HepG2 (cell line): ENCODE results near the gene MEIOB. TPM values are rescaled to one million over a fixed set of nuclear protein-coding genes. Genes with fewer than 3 reads are reported as not detected.

ENCODE experiments used
- ATAC-seq: fragments of 200-7000 bp; cut with Tn5 transposase; 3 replicates; pipeline ENCODE4 v1.9.1; 2020; ENCODE audit warnings: mild to moderate bottlenecking, moderate library complexity
- BruUV-seq: library from RNA; stranded (reverse); fragments of 400-500 nt; replicated peaks from 2 replicates; lab custom pipeline; 2021; lab: Mats Ljungman, UMichigan
- CTCF ChIA-PET: fragments of 300-600 bp; formaldehyde crosslinking; extraction: SDS; loops from one replicate; lab custom pipeline; 2021; ENCODE audit warnings: low total read pairs, inconsistent platforms, low intra/inter-chr PET ratio; lab: Yijun Ruan, JAX
- POLR2A ChIA-PET: fragments of 350-600 bp; sonication (Branson Sonifier 250); formaldehyde crosslinking; loops from one replicate; lab custom pipeline; 2020; ENCODE audit warnings: antibody characterized with exemption, inconsistent platforms; lab: Yijun Ruan, JAX
- DNase-seq: peaks from one replicate; pipeline ENCODE4 v3.0.0-alpha.2; 2015; ENCODE audit warnings: low spot score
- FAIRE-seq: peaks from 3 replicates; lab custom pipeline; 2011; peaks lifted over from hg19 to GRCh38; lab: Jason Lieb, UNC
- H2AFZ ChIP-seq: one replicate; pipeline ENCODE4 v1.6.1; 2011; ENCODE audit warnings: low read length, inconsistent platforms
- H3K27ac ChIP-seq: fragments of 300-600 bp; 3 replicates; pipeline ENCODE4 v1.8.0; 2011; ENCODE audit warnings: mixed run types, mild to moderate bottlenecking, mixed read lengths, low read length, inconsistent platforms; ENCODE audit not compliant: insufficient read depth; ENCODE audit errors: extremely low read length
- H3K27me3 ChIP-seq, 2 experiments: fragments of 200-600 bp in 1 of 2; 2 replicates in 1 of 2; 3 replicates in 1 of 2; pipeline versions ENCODE4 v1.6.0 to v1.8.0; 2011; ENCODE audit warnings: low read length in 2 of 2, mild to moderate bottlenecking in 2 of 2, moderate library complexity in 2 of 2, inconsistent platforms in 1 of 2; ENCODE audit not compliant: insufficient read depth in 2 of 2, control insufficient read depth in 1 of 2
- H3K36me3 ChIP-seq, 2 experiments: fragments of 200-600 bp in 1 of 2; replicated peaks in 1 of 2; 2 replicates in 1 of 2; 3 replicates in 1 of 2; pipeline versions ENCODE4 v1.5.1 to v1.8.0; 2011; ENCODE audit warnings: low read length in 2 of 2, inconsistent platforms in 1 of 2; ENCODE audit not compliant: insufficient read depth in 2 of 2, control insufficient read depth in 1 of 2
- H3K4me1 ChIP-seq: 2 replicates; pipeline ENCODE4 v1.5.1; 2012; ENCODE audit warnings: low read length, inconsistent platforms; ENCODE audit not compliant: insufficient read depth
- H3K4me2 ChIP-seq: 2 replicates; pipeline ENCODE4 v1.6.0; 2011; ENCODE audit warnings: low read depth, low read length, inconsistent platforms
- H3K4me3 ChIP-seq, 3 experiments: fragments of 200-600 bp in 1 of 3; sonication (generic), shearing (Covaris generic) in 1 of 3; replicated peaks in 1 of 3; 2 replicates each; pipeline ENCODE4 v1.5.1; 2011 to 2016; ENCODE audit warnings: low read length in 3 of 3, inconsistent platforms in 2 of 3, low read depth in 2 of 3, mild to moderate bottlenecking in 2 of 3, control low read depth in 1 of 3, mixed read lengths in 1 of 3; ENCODE audit not compliant: insufficient read depth in 1 of 3
- H3K79me2 ChIP-seq: one replicate; pipeline ENCODE4 v1.6.1; 2011; ENCODE audit warnings: low read length, inconsistent platforms; ENCODE audit not compliant: insufficient read depth
- H3K9ac ChIP-seq: 2 replicates; pipeline ENCODE4 v1.6.0; 2011; ENCODE audit warnings: mild to moderate bottlenecking, low read depth, low read length, inconsistent platforms; ENCODE audit not compliant: insufficient read depth
- H3K9me3 ChIP-seq: 2 replicates; pipeline ENCODE4 v1.5.1; 2012; ENCODE audit warnings: mild to moderate bottlenecking, low read length
- H4K20me1 ChIP-seq: 2 replicates; pipeline ENCODE4 v1.6.0; 2011; ENCODE audit warnings: inconsistent platforms, mild to moderate bottlenecking, low read length, moderate library complexity; ENCODE audit not compliant: insufficient read depth
- ADNP ChIP-seq: sonication (generic); formaldehyde crosslinking; IDR thresholded peaks from 2 replicates; pipeline ENCODE4 v1.4.0; 2020; ENCODE audit warnings: missing genetic modification reagents
- CEBPG ChIP-seq: IDR thresholded peaks from 2 replicates; pipeline ENCODE4 v1.6.1; 2016
- EED ChIP-seq: sonication (generic); formaldehyde crosslinking; IDR thresholded peaks from 2 replicates; pipeline ENCODE4 v1.5.0; 2020; ENCODE audit warnings: mild to moderate bottlenecking, missing genetic modification reagents
- FIP1L1 ChIP-seq: fragments of 200-400 bp; formaldehyde crosslinking; IDR thresholded peaks from 2 replicates; pipeline ENCODE4 v1.6.1; 2018; ENCODE audit warnings: low read depth, mild to moderate bottlenecking, low read length, moderate library complexity, borderline replicate concordance; ENCODE audit not compliant: insufficient read depth
- FOXA1 ChIP-seq, 2 experiments: fragments of 450-650 bp in 1 of 2; sonication (generic) in 1 of 2; formaldehyde crosslinking in 1 of 2; IDR thresholded peaks; 2 replicates each; pipeline versions ENCODE4 v1.4.0 to v1.6.1; 2016 to 2020; ENCODE audit warnings: missing genetic modification reagents in 1 of 2
- HES4 ChIP-seq: sonication (generic); formaldehyde crosslinking; IDR thresholded peaks from 2 replicates; pipeline ENCODE4 v1.9.0; 2021; ENCODE audit warnings: mild to moderate bottlenecking, missing genetic modification reagents, borderline replicate concordance
- IKZF5 ChIP-seq: IDR thresholded peaks from 2 replicates; pipeline ENCODE4 v1.6.1; 2018; ENCODE audit warnings: missing genetic modification reagents, mild to moderate bottlenecking, missing compliant biosample characterization
- MBNL3 ChIP-seq: fragments of 250-450 bp; sonication (Bioruptor Pico); conservative IDR thresholded peaks from 2 replicates; pipeline ENCODE4 v1.8.0; 2022; ENCODE audit warnings: mild to moderate bottlenecking, inconsistent platforms
- MTA1 ChIP-seq: sonication (generic); formaldehyde crosslinking; IDR thresholded peaks from 2 replicates; pipeline ENCODE4 v1.4.0; 2020; ENCODE audit warnings: missing genetic modification reagents, mild to moderate bottlenecking, borderline replicate concordance
- NPAS2 ChIP-seq: sonication (generic); formaldehyde crosslinking; IDR thresholded peaks from 2 replicates; pipeline ENCODE4 v1.8.0; 2022; ENCODE audit warnings: mild to moderate bottlenecking, missing genetic modification reagents, borderline replicate concordance
- PLRG1 ChIP-seq: fragments of 450-650 bp; conservative IDR thresholded peaks from 2 replicates; pipeline ENCODE4 v1.6.1; 2016
- PREB ChIP-seq: sonication (generic); formaldehyde crosslinking; IDR thresholded peaks from 2 replicates; pipeline ENCODE4 v1.4.0; 2020; ENCODE audit warnings: missing genetic modification reagents
- SP5 ChIP-seq: IDR thresholded peaks from 2 replicates; pipeline ENCODE4 v1.6.1; 2016; ENCODE audit warnings: low read depth, borderline replicate concordance
- SRSF1 ChIP-seq: fragments of 200-400 bp; formaldehyde crosslinking; optimal IDR thresholded peaks from 2 replicates; pipeline ENCODE3; 2017; ENCODE audit warnings: mild to moderate bottlenecking, low read depth, low read length, moderate library complexity
- TFAP4 ChIP-seq: sonication (generic); IDR thresholded peaks from 2 replicates; pipeline ENCODE4 v1.6.1; 2016; ENCODE audit warnings: low read depth, borderline replicate concordance
- ZBTB3 ChIP-seq: sonication (generic); formaldehyde crosslinking; IDR thresholded peaks from 2 replicates; pipeline ENCODE4 v1.4.0; 2020; ENCODE audit warnings: low read depth, mild to moderate bottlenecking, moderate library complexity, missing genetic modification reagents, borderline replicate concordance
- ZGPAT ChIP-seq: IDR thresholded peaks from 2 replicates; pipeline ENCODE4 v1.6.1; 2016; ENCODE audit warnings: mild to moderate bottlenecking
- ZNF367 ChIP-seq: sonication (generic); formaldehyde crosslinking; IDR thresholded peaks from 2 replicates; pipeline ENCODE4 v1.4.0; 2020; ENCODE audit warnings: missing genetic modification reagents, borderline replicate concordance
- ZNF780A ChIP-seq: sonication (generic); formaldehyde crosslinking; IDR thresholded peaks from 2 replicates; pipeline ENCODE4 v1.8.0; 2022; ENCODE audit warnings: mild to moderate bottlenecking, missing genetic modification reagents, moderate library complexity
- whole genome bisulfite sequencing: methylation state at CpG from one replicate; pipeline ENCODE4 v1.1.6; 2017; ENCODE audit warnings: low lambda C conversion rate; 5-methylcytosine and 5-hydroxymethylcytosine counted together
- in situ Hi-C: cut with HindIII; loops from 2 replicates; pipeline ENCODE4 v1.10.0; 2017; ENCODE audit warnings: low pct_unique_long_range_greater_than_20kb; ENCODE audit not compliant: extremely low pct_ligation_motif_present
- intact Hi-C: fragments of 100-400 bp; cut with micrococcal nuclease; formaldehyde crosslinking; loops from one replicate; pipeline ENCODE4 v1.10.0; 2022; ENCODE audit not compliant: unreplicated experiment
- polyA plus RNA-seq, 8 experiments: library from polyadenylated mRNA; depleted of rRNA in 3 of 8; stranded (reverse) in 7 of 8; unstranded in 1 of 8; fragments of >200 nt; fragmentation: Illumina TruSeq in 4 of 8; extraction: Trizol in 4 of 8; gene quantifications; 2 replicates each; pipeline versions ENCODE4 v1.2.1 to v1.2.3, GENCODE V29; 2011 to 2016; ENCODE audit warnings: low read depth in 4 of 8, missing spikeins in 1 of 8, mixed read lengths in 1 of 8; ENCODE audit not compliant: insufficient read depth in 1 of 8
- total RNA-seq, 5 experiments: library from RNA; depleted of rRNA; stranded (reverse); fragments of >200 nt; fragmentation: Illumina TruSeq; extraction: Trizol; gene quantifications; 2 replicates each; pipeline ENCODE4 v1.2.3, GENCODE V29; 2016; ENCODE audit warnings: low read depth in 1 of 5
- TF ChIP-seq, protein P1 (sequence below): sonication (generic); formaldehyde crosslinking; IDR thresholded peaks from 2 replicates; pipeline ENCODE4 v1.5.0; 2020; ENCODE audit warnings: mild to moderate bottlenecking, low read depth, missing genetic modification reagents, borderline replicate concordance

The MEIOB gene
- total and polyA plus RNA-seq, 2 of the 13 experiments (the other 11 are each of a cell fraction or from before 2014, with no cell fraction given), result 0.17 TPM; not detected in 1

GRCh38 chr16:1913327-1914083 lies 41.5 kb upstream of the MEIOB start:
- no TSS peak for BruUV-seq
- 22% methylated on average over 18 of the region's 21 CpGs for WGBS
- Histone ChIP-seq H3K4me2 (no peak overlapping the region), H3K79me2 (no peaks in the 10 kb centered on the region), H3K36me3 (no peaks in the 10 kb centered on the region), H4K20me1 (no peaks in the 10 kb centered on the region), H3K4me3 (no peak overlapping the region), H2AFZ (no peak overlapping the region), H3K9ac (no peak overlapping the region), H3K27me3 (peaks cover 23 to 66% of the 10 kb centered on the region in 2 experiments), H3K27ac (no peak overlapping the region), H3K9me3 (no peaks in the 10 kb centered on the region), H3K4me1 (peaks cover 9% of the 10 kb centered on the region)
- no peak for FAIRE-seq
- ChIA-PET CTCF (no interaction called here), POLR2A (no interaction called here)
- in situ Hi-C loops, result no loop called here
- peak; percentile 12 for ATAC-seq
- intact Hi-C loops, result no loop called here
- DNase-seq, result no peak
- TF ChIP-seq ZGPAT (CRISPR knock-in tag) (no peak), ZNF367 (CRISPR knock-in tag) (no peak), SP5 (0 out of 2 replicates have a peak, but pooled peaks have one; percentile 18), NPAS2 (no peak), SRSF1 (no peak), EED (CRISPR knock-in tag) (no peak), PLRG1 (no peak), MTA1 (CRISPR knock-in tag) (no peak), FOXA1 (IDR thresholded peaks at IDR 0.05) (no peak), FOXA1 (CRISPR knock-in tag; IDR thresholded peaks at IDR 0.05) (peak; percentile 56), MBNL3 (no peak), ZNF780A (CRISPR knock-in tag) (no peak), PREB (CRISPR knock-in tag) (no peak), FIP1L1 (no peak), ZBTB3 (CRISPR knock-in tag) (no peak), HES4 (CRISPR knock-in tag) (no peak), IKZF5 (CRISPR knock-in tag) (no peak), CEBPG (no peak), ADNP (CRISPR knock-in tag) (no peak), TFAP4 (peak; percentile 89)
- TF ChIP-seq, protein P1, sequence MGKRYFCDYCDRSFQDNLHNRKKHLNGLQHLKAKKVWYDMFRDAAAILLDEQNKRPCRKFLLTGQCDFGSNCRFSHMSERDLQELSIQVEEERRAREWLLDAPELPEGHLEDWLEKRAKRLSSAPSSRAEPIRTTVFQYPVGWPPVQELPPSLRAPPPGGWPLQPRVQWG, result no peak
